IMR-90 (cell line): ENCODE results near the gene FAM53B.

Experiments
- BHLHE40 ChIP-seq: fragments of 150-350 bp; IDR thresholded peaks from 2 replicates; pipeline ENCODE4 v1.6.1; 2016; ENCODE audit warnings: mild to moderate bottlenecking, low read depth, low read length
- CEBPB ChIP-seq: IDR thresholded peaks from 2 replicates; pipeline ENCODE4 v1.6.1; 2012; ENCODE audit warnings: low read depth, low read length, improper control_type of control experiment
- CHD1 ChIP-seq: IDR thresholded peaks from 2 replicates; pipeline ENCODE4 v1.6.1; 2012; ENCODE audit warnings: low read depth, low read length, improper control_type of control experiment
- CTCF ChIP-seq: conservative IDR thresholded peaks from 2 replicates; pipeline ENCODE4 v1.5.1; 2012; ENCODE audit warnings: mild to moderate bottlenecking, low read depth, low read length, improper control_type of control experiment
- POLR2A ChIP-seq: IDR thresholded peaks from 2 replicates; pipeline ENCODE4 v1.6.1; 2012; ENCODE audit warnings: mild to moderate bottlenecking, low read depth, low read length

GRCh38 chr10:124762281-124762680 lies 18.1 kb upstream of the FAM53B start:
- TF ChIP-seq CTCF (no peak), CEBPB (no peak), POLR2A (no peak), BHLHE40 (no peak), CHD1 (no peak)
